Heart right ventricle (tissue), 16 donors: ENCODE measurements around the gene PLEKHH3. TPM values are rescaled to one million over a fixed set of nuclear protein-coding genes. Genes with fewer than 3 reads are reported as not detected.

Experiments used
- ATAC-seq, 8 donors: fragments of 200-7000 bp; cut with Tn5 transposase; one replicate each; pipeline ENCODE4 v1.9.1; 2020; ENCODE audit warnings: mild to moderate bottlenecking in 8 of 8, moderate library complexity in 8 of 8, moderate number of reproducible peaks in 1 of 8
- DNase-seq, 2 donors: peaks; one replicate each; pipeline ENCODE4 v3.0.0-alpha.2; 2020
- H3K27ac ChIP-seq, 10 donors: fragments of 200-600 bp; sonication (generic) in 2 of 10; one replicate each; pipeline versions ENCODE4 v1.5.0 to v1.8.0; 2020 to 2022; ENCODE audit warnings: mild to moderate bottlenecking in 3 of 10
- H3K27me3 ChIP-seq, 7 donors: fragments of 200-600 bp; one replicate each; pipeline ENCODE4 v1.8.0; 2021 to 2022; ENCODE audit warnings: mild to moderate bottlenecking in 2 of 7
- H3K36me3 ChIP-seq, 9 donors: fragments of 200-600 bp; sonication (generic) in 1 of 9; one replicate each; pipeline versions ENCODE4 v1.5.0 to v1.8.0; 2020 to 2022; ENCODE audit warnings: mild to moderate bottlenecking in 2 of 9
- H3K4me1 ChIP-seq, 9 donors: fragments of 200-600 bp; sonication (generic) in 1 of 9; one replicate each; pipeline versions ENCODE4 v1.5.0 to v1.8.0; 2020 to 2022; ENCODE audit warnings: mild to moderate bottlenecking in 4 of 9
- H3K4me3 ChIP-seq, 10 donors: fragments of 200-600 bp; sonication (generic) in 2 of 10; one replicate each; pipeline versions ENCODE4 v1.5.0 to v1.8.0; 2020 to 2022; ENCODE audit warnings: mild to moderate bottlenecking in 7 of 10, moderate library complexity in 2 of 10
- H3K9me3 ChIP-seq, 11 donors: fragments of 200-600 bp in 10 of 11; sonication (generic) in 2 of 11; one replicate each; pipeline versions ENCODE4 v1.5.0 to v1.8.0; 2013 to 2022; ENCODE audit warnings: mild to moderate bottlenecking in 2 of 11, control low read depth in 1 of 11, moderate library complexity in 1 of 11
- CTCF ChIP-seq, 9 donors: fragments of 200-600 bp; sonication (generic) in 2 of 9; IDR thresholded peaks; one replicate each; pipeline versions ENCODE4 v1.5.0 to v1.8.0; 2021 to 2022; ENCODE audit warnings: antibody characterized with exemption in 9 of 9, mild to moderate bottlenecking in 5 of 9, moderate library complexity in 1 of 9
- WGBS, 2 donors: extraction: QIAGEN DNeasy Blood & Tissue Kit; methylation state at CpG; one replicate each; pipeline ENCODE4 v1.1.7; 2013; ENCODE audit warnings: inconsistent platforms in 1 of 2; 5-methylcytosine and 5-hydroxymethylcytosine counted together
- intact Hi-C, 10 donors: fragments of 100-400 bp; cut with DNase I; formaldehyde crosslinking; loops; one replicate each; pipeline versions ENCODE4 v1.11.1 to v1.14.2; 2022
- polyA plus RNA-seq, 2 donors: library from polyadenylated mRNA; stranded (reverse); fragments of 200-250 nt; gene quantifications; one replicate each; pipeline ENCODE4 v1.2.3, GENCODE V29; 2013
- total RNA-seq, 10 donors: library from RNA; stranded (reverse); fragmentation: NEBNext Ultra II Directional in 3 of 10; extraction: Animal tissue kit (Norgen Biotek cat#: 25700) in 3 of 10; gene quantifications; one replicate each; pipeline versions ENCODE4 v1.2.1 to v1.2.4, GENCODE V29; 2021 to 2023
- donor health status: Arrhythmogenic right ventricular cardiomyopathy.
- donor health status: ischemic (EF 13 %, LVEDD 7.1; RV severe dilation, severe dysfunction).
- donor health status: healthy with polysubstance abuse.
- donor health status: DM: no; HTN: yes; CAD: no.
- donor health status: DM: no; HTN: no; CAD: no.
- donor health status: ischemic (EF 25% LVEDD 6.9; RV normal size, moderate dysfunction).
- donor health status: ischemic (EF 25% LVEDD 5.7; RV mildly dilated, moderate dysfunction).
- donor health status: healthy.
- donor health status: DM: yes; HTN: yes; CAD: no.
- donor health status: Ischemic cardiomyopathy.
- donor health status: ischemic (EF 35%, LVEDD 5.7; RV mildly dilated, moderate dysfunction).
- donor health status: nonischemic (EF 11% LVEDD 7.7; RV severe dilation, severe dysfunction).
- donor health status: DM: yes; HTN: yes; CAD: no.
- donor health status: PGD.
- donor health status: ischemic (EF 29% LVEDD 5.4; RV normal size, mild dysfunction).
- donor health status: nonischemic (EF 23%, LVEDD 6.1; RV moderate dilation, normal function).

PLEKHH3 gene
- total and polyA plus RNA-seq, 12 donors: 12.8 to 42.1 (median 22.8) TPM

- DNase-seq (no peak), ATAC-seq (no peak)
- Histone ChIP-seq H3K27ac (no peak overlapping the region), H3K4me1 (no peaks in the 10 kb centered on the region), H3K36me3 (no peaks in the 10 kb centered on the region), H3K27me3 (peaks cover 0 to 3% (median 0%) of the 10 kb centered on the region in 7 donors), H3K9me3 (no peaks in the 10 kb centered on the region), H3K4me3 (no peak overlapping the region)
- TF ChIP-seq CTCF (IDR thresholded peaks at IDR 0.05): no peak
- intact Hi-C loops: no loop called here
- 88 to 90% methylated on average over 5 of the region's 5 CpGs for WGBS, 2 donors
Observed at GRCh38 chr17:42647778-42648177, 29.0 kb downstream of the PLEKHH3 start.

GRCh38 chr17:42642336-42642735 lies 34.5 kb downstream of the PLEKHH3 start:
- ATAC-seq: no peak
- intact Hi-C loops: no loop called here
- no peaks in the 10 kb centered on the region for H3K9me3 ChIP-seq
- H3K4me3 ChIP-seq: no peak overlapping the region
- no peak for DNase-seq
- TF ChIP-seq CTCF (IDR thresholded peaks at IDR 0.05): no peak
- WGBS, 2 donors: 31 to 34% methylated on average over 2 of the region's 2 CpGs
- no peaks in the 10 kb centered on the region for H3K4me1 ChIP-seq
- peaks cover 0 to 7% (median 0%) of the 10 kb centered on the region in 7 donors for H3K27me3 ChIP-seq
- H3K36me3 ChIP-seq: no peaks in the 10 kb centered on the region
- no peak overlapping the region for H3K27ac ChIP-seq

DNA sequence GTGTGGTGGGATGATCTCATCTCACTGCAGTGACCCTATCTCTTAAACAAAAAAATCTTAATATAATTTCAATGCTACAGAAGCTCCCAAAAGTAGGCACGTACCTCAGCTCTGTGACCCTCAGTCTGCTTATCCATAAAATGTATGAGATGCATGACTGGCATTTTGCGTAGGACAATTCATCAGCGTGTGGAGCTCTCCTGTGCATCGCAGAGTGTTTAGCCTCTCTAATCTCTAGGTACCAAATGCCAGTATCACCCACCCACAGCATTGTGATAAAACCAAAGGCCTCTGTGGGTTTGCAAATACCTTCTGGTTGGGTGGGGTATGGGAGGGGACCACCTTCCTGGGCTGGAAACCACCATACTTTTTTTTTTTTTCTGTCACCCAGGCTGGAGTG lies 36.7 kb downstream of the PLEKHH3 start:
- H3K36me3 ChIP-seq: no peaks in the 10 kb centered on the region
- H3K4me3 ChIP-seq: no peak overlapping the region
- H3K27ac ChIP-seq: no peak overlapping the region
- no peaks in the 10 kb centered on the region for H3K9me3 ChIP-seq
- ATAC-seq: no peak
- TF ChIP-seq CTCF (IDR thresholded peaks at IDR 0.05): no peak
- WGBS, 2 donors: 83 to 90% methylated on average over 4 of the region's 4 CpGs
- peaks cover 0 to 7% (median 0%) of the 10 kb centered on the region in 7 donors for H3K27me3 ChIP-seq
- intact Hi-C loops: no loop called here
- H3K4me1 ChIP-seq: no peaks in the 10 kb centered on the region
- no peak for DNase-seq

DNA sequence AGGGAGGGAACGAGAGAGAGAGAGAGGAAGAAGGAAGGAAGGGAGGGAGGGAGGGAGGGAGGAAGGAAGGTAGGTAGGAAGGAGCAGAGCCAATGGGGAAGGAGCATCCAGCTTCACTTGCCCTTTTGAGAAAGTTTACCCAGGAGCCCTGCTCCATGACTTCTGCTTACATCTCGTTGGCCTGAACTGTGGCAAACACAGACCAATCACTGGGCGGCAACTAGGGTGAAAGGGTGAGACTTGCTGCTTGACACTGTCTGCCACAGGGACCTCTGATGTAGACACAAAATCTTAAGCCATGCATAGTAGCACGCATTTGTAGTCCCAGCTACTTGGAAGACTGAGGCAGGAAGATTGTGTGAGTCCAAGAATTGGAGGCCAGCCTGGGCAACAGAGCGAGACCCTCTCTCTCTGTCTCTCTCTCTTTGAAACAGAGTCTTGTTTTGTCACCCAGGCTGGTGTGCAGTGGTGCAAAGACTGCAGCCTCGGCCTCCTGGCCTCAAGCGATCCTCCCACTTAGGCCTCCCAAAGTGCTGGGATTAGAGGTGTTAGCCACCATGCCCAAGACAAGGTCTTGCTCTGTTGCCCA lies 37.2 kb downstream of the PLEKHH3 start:
- H3K36me3 ChIP-seq: no peaks in the 10 kb centered on the region
- no peaks in the 10 kb centered on the region for H3K9me3 ChIP-seq
- ATAC-seq: no peak
- no peak for DNase-seq
- no peak for TF ChIP-seq CTCF (IDR thresholded peaks at IDR 0.05)
- WGBS, 2 donors: 78 to 81% methylated on average over 6 of the region's 7 CpGs
- no peaks in the 10 kb centered on the region for H3K4me1 ChIP-seq
- intact Hi-C loops: no loop called here
- peaks cover 0 to 7% (median 0%) of the 10 kb centered on the region in 7 donors for H3K27me3 ChIP-seq
- H3K4me3 ChIP-seq: no peak overlapping the region
- H3K27ac ChIP-seq: no peak overlapping the region
